Testis (tissue), 2 donors: Measurements from ENCODE around the gene LIMA1.

ENCODE experiments used
- CTCF ChIP-seq, 3 experiments: fragments of 450-650 bp in 2 of 3; fragments of 200-600 bp in 1 of 3; sonication (generic) in 1 of 3; IDR thresholded peaks; one replicate each; pipeline ENCODE4 v1.5.1; 2016 to 2019; ENCODE audit warnings: antibody characterized with exemption in 3 of 3, mild to moderate bottlenecking in 2 of 3, moderate library complexity in 1 of 3
- POLR2A ChIP-seq: fragments of 450-650 bp; IDR thresholded peaks from one replicate; pipeline ENCODE4 v1.6.1; 2017; ENCODE audit warnings: antibody characterized with exemption, mild to moderate bottlenecking, moderate library complexity

GRCh38 chr12:50249464-50250182, 33.7 kb downstream of the LIMA1 start:
- TF ChIP-seq CTCF (IDR thresholded peaks at IDR 0.05) (no peak), POLR2A (no peak)
